T-helper 2 cell treated with Interferon-gamma antibody and Interleukin-4, amounts not matched to agents 100 ng/mL and 5 ng/mL, for 36 hours (primary cell): ENCODE data around the gene PPAN. TPM values are rescaled to one million over a fixed set of nuclear protein-coding genes. Genes with fewer than 3 reads are reported as not detected.

Experiments used
- intact Hi-C: fragments of 100-400 bp; cut with micrococcal nuclease; formaldehyde crosslinking; loops from one replicate; pipeline ENCODE4 v1.15.1; 2023
- total RNA-seq: library from RNA; stranded (reverse); gene quantifications from 2 replicates; pipeline ENCODE4 v1.2.3, GENCODE V29; 2022

The PPAN gene
- total RNA-seq, 1 donor from 2014 or later = 82.1 TPM

DNA sequence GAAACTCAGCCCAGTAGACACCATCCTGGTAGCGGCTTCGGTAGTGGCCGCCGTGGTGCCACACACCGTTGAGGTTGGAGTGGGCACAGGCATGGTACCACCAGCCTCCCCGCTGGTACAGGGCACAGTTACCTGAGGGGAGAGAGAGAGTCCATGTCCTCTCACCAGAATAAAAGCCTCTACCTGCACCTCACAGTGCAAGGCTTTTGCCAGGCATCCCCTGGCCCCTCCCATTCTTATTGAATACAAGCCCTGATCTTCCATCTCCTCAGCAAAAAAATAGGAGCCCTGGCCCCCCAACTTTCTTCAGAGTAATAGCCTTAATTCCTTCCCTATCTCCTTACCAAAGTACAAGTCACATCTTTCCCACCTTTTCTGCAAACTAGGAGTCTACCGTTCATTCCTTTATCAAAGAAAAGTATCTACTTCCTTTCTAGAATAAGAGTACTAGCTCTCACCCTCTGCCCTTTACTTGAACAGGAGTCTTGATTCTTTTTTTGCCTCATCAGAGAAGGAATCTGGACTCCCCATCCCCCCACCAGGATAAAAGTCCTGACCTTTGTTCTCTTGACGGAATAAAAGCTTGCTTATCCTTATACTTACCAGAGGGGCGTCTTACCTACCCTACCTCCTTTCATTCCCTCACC, 13.4 kb upstream of the PPAN start:
- intact Hi-C loops = no loop called here

GRCh38 chr19:10093295-10094186, 12.6 kb upstream of the PPAN start:
- intact Hi-C loops = no loop called here

GRCh38 chr19:10095622-10095947, 10.6 kb upstream of the PPAN start:
- intact Hi-C loops = loop anchor here (5.0 kb wide), 1 partner anchor 953 kb away; the partner anchor contains the start of gene ZNF317

DNA sequence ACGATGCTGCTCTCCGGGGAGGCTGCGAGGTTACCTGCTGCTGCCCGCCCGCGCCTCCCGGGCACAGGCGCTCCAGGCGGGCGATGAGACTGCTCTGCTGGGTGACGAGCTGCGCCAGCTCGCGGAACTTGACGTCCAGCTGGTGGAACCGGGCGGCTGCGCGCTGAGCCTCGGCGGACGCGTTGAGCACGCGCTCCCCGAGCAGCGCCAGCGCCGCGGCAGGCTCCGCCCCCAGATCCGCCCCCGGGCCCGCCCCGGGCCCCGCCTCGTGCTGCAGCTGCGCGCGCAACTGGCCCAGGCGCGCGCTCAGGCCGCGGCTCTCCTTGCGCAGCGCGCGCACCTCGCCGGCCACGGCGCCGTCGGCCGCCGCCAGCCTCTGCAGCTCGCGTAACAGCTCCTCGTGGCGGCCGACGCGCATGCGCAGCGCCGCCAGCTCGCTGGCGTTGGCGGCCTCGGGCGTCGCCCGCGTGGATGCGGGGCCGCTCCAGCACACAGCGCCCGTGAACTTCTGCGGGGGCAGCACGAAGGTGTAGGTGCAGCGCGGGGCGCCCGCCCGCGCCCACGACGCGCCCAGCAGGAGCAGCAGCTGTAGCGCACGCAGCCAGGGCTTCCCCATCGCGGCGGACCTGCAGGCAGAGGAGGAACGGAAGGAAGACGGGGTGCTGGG, 10.1 kb upstream of the PPAN start:
- intact Hi-C loops = loop anchor here (1.0 to 5.0 kb wide), 3 partner anchors 8 to 954 kb away; partner anchors contain the start of genes SHFL and ZNF317

- intact Hi-C loops = loop anchor here (1.0 to 5.0 kb wide), 3 partner anchors 8 to 954 kb away; partner anchors contain the start of genes SHFL and ZNF317
Observed at GRCh38 chr19:10096615-10096963, 9.6 kb upstream of the PPAN start.

GRCh38 chr19:10100163-10100785, 5.9 kb upstream of the PPAN start:
- intact Hi-C loops = loop anchor here (10.0 kb wide), 1 partner anchor 465 kb away; the partner anchor contains the start of genes CDKN2D and KRI1

GRCh38 chr19:10102787-10103236, 3.4 kb upstream of the PPAN start:
- intact Hi-C loops = loop anchor here (10.0 kb wide), 1 partner anchor 462 kb away; the partner anchor contains the start of genes CDKN2D and KRI1

- intact Hi-C loops = loop anchor here (1.0 to 10.0 kb wide), 3 partner anchors 8 to 461 kb away; partner anchors contain the start of genes CDKN2D, EIF3G and KRI1
Observed at GRCh38 chr19:10104130-10104513, 2.0 kb upstream of the PPAN start.

DNA sequence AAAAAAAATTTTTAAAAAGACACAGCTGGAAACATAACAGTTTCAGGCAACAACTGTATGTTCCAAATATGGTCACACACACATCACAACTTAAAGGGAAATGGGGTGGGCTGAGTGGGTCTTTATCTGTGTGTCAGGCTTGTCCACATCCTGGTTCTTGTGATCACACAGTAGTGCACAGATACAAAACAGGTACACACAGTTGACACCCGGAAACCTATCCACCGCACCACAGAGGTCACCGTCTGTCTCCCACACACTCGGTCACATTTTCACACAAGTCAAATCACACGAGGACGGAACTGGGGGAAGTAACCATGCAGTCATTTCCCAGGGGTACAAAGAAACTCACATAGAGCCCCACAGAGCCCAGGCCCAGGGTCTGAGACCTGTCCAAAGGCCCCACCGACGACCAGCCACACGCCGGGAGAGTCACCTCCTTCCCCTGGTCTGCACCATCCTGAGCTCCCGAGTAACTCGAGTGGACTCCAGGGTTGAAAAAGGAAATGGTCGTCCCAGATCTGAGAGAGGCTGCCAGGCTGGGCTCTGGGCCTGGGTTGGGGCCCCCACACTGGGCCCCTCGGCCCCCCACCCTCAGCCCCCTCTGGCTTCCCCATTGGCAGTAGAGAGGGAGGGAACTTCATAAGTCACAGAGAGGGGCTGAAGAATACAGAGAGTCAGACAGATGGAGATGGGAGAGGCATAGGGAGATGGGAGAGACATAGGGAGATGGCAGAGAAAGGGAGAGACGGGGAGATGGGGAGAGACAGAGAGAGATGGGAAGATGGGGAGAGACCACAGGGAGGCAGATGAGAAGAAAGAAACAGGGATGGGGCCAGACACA, 1.3 kb upstream of the PPAN start:
- intact Hi-C loops = loop anchor here (1.0 to 10.0 kb wide), 5 partner anchors 9 to 460 kb away; partner anchors contain the start of genes CDKN2D, EIF3G, KRI1 and MRPL4

GRCh38 chr19:10105509-10106099, 558 bp upstream of the PPAN start:
- intact Hi-C loops = loop anchor here (2.0 to 10.0 kb wide), 4 partner anchors 13 to 459 kb away; partner anchors contain the start of genes CDKN2D, EIF3G, KRI1 and MRPL4

- intact Hi-C loops = loop anchor here (5.0 to 10.0 kb wide), 3 partner anchors 145 to 458 kb away; partner anchors contain the start of genes CDKN2D, KRI1 and MRPL4
Observed at GRCh38 chr19:10107254-10107653, 1.1 kb downstream of the PPAN start.

DNA sequence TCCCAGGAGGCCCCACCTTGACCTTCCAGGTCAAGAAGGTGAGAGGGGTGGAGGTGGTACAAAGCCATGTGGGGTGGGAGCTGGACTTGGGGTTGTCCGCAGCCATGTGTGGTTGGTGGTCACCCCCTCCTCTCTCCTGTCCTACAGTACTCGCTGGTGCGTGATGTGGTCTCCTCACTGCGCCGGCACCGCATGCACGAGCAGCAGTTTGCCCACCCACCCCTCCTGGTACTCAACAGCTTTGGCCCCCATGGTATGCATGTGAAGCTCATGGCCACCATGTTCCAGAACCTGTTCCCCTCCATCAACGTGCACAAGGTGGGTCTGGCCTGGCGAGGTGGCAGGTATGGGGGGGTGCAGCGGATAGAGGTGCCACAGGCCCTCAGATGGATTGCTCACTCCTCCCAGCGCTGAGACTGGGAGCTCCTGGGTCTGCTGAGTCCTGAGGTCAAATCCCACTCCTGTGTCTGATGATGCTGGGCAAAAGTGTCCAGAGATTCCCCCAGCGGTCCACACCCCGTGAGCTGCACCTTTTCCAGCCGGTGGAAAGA, 1.7 kb downstream of the PPAN start:
- intact Hi-C loops = loop anchor here (5.0 to 10.0 kb wide), 3 partner anchors 144 to 457 kb away; partner anchors contain the start of genes CDKN2D, KRI1 and MRPL4

- intact Hi-C loops = loop anchor here (5.0 to 10.0 kb wide), 3 partner anchors 143 to 455 kb away; partner anchors contain the start of genes CDKN2D, KRI1 and MRPL4
Observed at GRCh38 chr19:10109528-10109927, 3.4 kb downstream of the PPAN start.

DNA sequence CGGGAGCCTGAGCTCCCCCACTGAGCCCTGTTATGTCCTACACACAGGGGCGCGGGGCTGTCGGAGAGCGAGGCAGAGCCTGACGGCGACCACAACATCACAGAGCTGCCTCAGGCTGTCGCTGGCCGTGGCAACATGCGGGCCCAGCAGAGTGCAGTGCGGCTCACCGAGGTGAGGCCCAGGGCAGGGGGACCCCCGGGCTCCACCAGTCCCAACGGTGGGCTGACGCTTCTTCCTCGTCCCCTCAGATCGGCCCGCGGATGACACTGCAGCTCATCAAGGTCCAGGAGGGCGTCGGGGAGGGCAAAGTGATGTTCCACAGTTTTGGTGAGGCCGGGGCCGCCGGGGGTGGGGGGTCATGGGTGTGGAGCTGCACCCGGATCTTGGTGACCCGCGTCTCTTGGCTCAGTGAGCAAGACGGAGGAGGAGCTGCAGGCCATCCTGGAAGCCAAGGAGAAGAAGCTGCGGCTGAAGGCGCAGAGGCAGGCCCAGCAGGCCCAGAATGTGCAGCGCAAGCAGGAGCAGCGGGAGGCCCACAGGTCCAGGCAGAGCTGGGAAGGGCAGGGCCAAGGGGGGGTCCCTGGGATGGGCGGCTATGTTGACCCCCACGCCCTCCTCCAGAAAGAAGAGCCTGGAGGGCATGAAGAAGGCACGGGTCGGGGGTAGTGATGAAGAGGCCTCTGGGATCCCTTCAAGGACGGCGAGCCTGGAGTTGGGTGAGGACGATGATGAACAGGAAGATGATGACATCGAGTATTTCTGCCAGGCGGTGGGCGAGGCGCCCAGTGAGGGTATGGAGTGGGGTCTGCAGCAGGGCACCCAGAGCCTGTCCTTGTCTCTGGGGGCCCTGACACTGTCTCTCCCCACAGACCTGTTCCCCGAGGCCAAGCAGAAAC, 4.2 kb downstream of the PPAN start:
- intact Hi-C loops = loop anchor here (5.0 kb wide), 1 partner anchor 178 kb away; no protein-coding TSS in a partner anchor

GRCh38 chr19:10110972-10111317, 4.8 kb downstream of the PPAN start:
- intact Hi-C loops = loop anchor here (5.0 kb wide), 1 partner anchor 179 kb away; no protein-coding TSS in a partner anchor

DNA sequence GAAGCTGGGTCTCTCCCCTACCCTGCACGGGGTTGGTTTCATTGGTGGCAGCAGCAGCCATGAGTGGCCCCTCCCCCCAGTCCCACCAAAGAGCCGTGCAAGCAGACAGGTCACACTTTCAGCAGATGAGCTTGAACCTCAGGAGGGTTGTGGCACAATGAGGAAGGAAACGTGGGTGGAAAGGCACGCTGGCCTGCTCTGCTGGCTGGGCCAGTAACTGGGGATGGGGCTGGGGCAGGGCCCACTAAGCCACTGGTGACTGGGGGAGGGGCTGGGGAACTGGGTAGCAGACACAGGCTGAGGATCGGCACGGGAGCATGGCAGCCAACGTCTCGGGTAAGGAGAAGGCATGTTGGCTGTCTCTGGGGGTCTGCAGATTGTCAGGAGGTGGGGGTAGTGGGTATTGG, 5.2 kb downstream of the PPAN start, which contains the start of gene P2RY11:
Gene P2RY11 (plus strand): TSS at position 289 of the 407 bp plus-strand sequence. CDS start 29 bp downstream, at position 318.
- intact Hi-C loops = loop anchor here (5.0 kb wide), 1 partner anchor 179 kb away; no protein-coding TSS in a partner anchor

GRCh38 chr19:10112037-10112761, 6.0 kb downstream of the PPAN start:
- intact Hi-C loops = loop anchor here (5.0 kb wide), 1 partner anchor 180 kb away; no protein-coding TSS in a partner anchor
